HG03139 (cell line): ENCODE data around the gene FRMPD4.

Source experiments
- ATAC-seq: cut with Tn5 transposase; IDR thresholded peaks from one replicate; pipeline ENCODE4 v1.9.1; 2021; ENCODE audit not compliant: unreplicated experiment

Gene FRMPD4

GRCh38 chrX:12716574-12716973 lies 578.3 kb downstream of the FRMPD4 start:
- ATAC-seq, result no peak

GRCh38 chrX:12719837-12720236 lies 581.6 kb downstream of the FRMPD4 start:
- no peak for ATAC-seq

GRCh38 chrX:12721042-12721441 lies 582.8 kb downstream of the FRMPD4 start:
- no peak for ATAC-seq

GRCh38 chrX:12722314-12722713 lies 584.0 kb downstream of the FRMPD4 start:
- no peak for ATAC-seq

- no peak for ATAC-seq
Observed at GRCh38 chrX:12741416-12741815, 603.1 kb downstream of the FRMPD4 start.

GRCh38 chrX:12747433-12747832 lies 609.2 kb downstream of the FRMPD4 start:
- no peak for ATAC-seq

GRCh38 chrX:12751887-12752286 lies 613.6 kb downstream of the FRMPD4 start:
- no peak for ATAC-seq

GRCh38 chrX:12753366-12753765 lies 615.1 kb downstream of the FRMPD4 start:
- ATAC-seq, result no peak

GRCh38 chrX:12758291-12758690 lies 620.0 kb downstream of the FRMPD4 start:
- ATAC-seq, result no peak

GRCh38 chrX:12767856-12768255 lies 629.6 kb downstream of the FRMPD4 start:
- ATAC-seq, result no peak

GRCh38 chrX:12768491-12768890 lies 630.2 kb downstream of the FRMPD4 start:
- no peak for ATAC-seq

- no peak for ATAC-seq
Observed at GRCh38 chrX:12770440-12770839, 632.2 kb downstream of the FRMPD4 start.

GRCh38 chrX:12771445-12772069 lies 633.3 kb downstream of the FRMPD4 start:
- ATAC-seq, result peak; percentile 99
